ENCODE results near the gene PAOX. TPM values are rescaled to one million over a fixed set of nuclear protein-coding genes. Genes with fewer than 3 reads are reported as not detected.
A peak's percentile ranks its signal among the peaks of the same experiment; 100 is the strongest.

Gene PAOX
- total and polyA plus RNA-seq, 2 of the 13 experiments (the other 11 are each of a cell fraction or from before 2014, with no cell fraction given), result 0.49 to 0.77 TPM

DNA sequence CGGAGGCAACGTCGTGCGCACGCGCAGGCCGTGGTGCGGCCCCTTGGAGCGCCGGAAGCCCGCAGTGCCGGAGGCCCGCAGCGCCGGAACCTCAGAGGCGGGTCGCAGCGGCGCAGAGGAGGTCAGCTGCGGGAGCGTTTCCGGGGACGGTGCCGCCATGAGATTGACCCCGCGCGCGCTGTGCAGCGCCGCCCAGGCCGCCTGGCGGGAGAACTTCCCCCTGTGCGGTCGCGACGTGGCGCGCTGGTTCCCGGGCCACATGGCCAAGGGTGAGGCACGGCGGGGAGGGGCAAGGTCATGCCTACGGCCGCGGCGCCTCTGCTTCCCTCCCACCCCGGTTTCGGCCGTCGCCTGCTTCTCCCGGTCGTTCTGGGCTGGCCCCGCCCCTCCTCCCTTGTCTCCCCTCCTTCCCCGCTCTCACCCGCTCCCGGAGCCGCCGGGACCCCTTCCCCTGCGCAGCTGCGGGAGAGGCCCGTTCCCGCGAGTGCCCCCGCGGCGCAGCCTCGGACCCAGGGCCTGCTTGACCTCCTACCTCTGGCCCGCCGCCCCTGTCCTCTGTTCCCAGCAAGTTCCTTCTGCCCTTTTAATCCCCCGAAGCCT, 15.1 kb downstream of the PAOX start, which contains the start of gene MTG1 (continued):
- TF ChIP-seq, protein P1, sequence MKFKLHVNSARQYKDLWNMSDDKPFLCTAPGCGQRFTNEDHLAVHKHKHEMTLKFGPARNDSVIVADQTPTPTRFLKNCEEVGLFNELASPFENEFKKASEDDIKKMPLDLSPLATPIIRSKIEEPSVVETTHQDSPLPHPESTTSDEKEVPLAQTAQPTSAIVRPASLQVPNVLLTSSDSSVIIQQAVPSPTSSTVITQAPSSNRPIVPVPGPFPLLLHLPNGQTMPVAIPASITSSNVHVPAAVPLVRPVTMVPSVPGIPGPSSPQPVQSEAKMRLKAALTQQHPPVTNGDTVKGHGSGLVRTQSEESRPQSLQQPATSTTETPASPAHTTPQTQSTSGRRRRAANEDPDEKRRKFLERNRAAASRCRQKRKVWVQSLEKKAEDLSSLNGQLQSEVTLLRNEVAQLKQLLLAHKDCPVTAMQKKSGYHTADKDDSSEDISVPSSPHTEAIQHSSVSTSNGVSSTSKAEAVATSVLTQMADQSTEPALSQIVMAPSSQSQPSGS (CRISPR knock-in tag; IDR thresholded peaks at IDR 0.05), result peak; percentile 74; the same call in 1 of the 2 replicates
- TF ChIP-seq KDM5A (IDR thresholded peaks at IDR 0.05; ENCODE audit: borderline replicate concordance, low read length), result no peak; the same call in 1 of the 2 replicates
- 0 out of 2 replicates have a peak, but pooled peaks have one; percentile 37 for TF ChIP-seq ATAD3A (CRISPR knock-in tag; IDR thresholded peaks at IDR 0.05)
- peak; percentile 89 for TF ChIP-seq ETV5 (CRISPR knock-in tag; IDR thresholded peaks at IDR 0.05; ENCODE audit: borderline replicate concordance)
- TF ChIP-seq MED8 (CRISPR knock-in tag; IDR thresholded peaks at IDR 0.05; ENCODE audit: insufficient replicate concordance), result peak; percentile 68
- TF ChIP-seq, protein P2, sequence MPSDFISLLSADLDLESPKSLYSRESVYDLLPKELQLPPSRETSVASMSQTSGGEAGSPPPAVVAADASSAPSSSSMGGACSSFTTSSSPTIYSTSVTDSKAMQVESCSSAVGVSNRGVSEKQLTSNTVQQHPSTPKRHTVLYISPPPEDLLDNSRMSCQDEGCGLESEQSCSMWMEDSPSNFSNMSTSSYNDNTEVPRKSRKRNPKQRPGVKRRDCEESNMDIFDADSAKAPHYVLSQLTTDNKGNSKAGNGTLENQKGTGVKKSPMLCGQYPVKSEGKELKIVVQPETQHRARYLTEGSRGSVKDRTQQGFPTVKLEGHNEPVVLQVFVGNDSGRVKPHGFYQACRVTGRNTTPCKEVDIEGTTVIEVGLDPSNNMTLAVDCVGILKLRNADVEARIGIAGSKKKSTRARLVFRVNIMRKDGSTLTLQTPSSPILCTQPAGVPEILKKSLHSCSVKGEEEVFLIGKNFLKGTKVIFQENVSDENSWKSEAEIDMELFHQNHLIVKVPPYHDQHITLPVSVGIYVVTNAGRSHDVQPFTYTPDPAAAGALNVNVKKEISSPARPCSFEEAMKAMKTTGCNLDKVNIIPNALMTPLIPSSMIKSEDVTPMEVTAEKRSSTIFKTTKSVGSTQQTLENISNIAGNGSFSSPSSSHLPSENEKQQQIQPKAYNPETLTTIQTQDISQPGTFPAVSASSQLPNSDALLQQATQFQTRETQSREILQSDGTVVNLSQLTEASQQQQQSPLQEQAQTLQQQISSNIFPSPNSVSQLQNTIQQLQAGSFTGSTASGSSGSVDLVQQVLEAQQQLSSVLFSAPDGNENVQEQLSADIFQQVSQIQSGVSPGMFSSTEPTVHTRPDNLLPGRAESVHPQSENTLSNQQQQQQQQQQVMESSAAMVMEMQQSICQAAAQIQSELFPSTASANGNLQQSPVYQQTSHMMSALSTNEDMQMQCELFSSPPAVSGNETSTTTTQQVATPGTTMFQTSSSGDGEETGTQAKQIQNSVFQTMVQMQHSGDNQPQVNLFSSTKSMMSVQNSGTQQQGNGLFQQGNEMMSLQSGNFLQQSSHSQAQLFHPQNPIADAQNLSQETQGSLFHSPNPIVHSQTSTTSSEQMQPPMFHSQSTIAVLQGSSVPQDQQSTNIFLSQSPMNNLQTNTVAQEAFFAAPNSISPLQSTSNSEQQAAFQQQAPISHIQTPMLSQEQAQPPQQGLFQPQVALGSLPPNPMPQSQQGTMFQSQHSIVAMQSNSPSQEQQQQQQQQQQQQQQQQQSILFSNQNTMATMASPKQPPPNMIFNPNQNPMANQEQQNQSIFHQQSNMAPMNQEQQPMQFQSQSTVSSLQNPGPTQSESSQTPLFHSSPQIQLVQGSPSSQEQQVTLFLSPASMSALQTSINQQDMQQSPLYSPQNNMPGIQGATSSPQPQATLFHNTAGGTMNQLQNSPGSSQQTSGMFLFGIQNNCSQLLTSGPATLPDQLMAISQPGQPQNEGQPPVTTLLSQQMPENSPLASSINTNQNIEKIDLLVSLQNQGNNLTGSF (CRISPR knock-in tag; IDR thresholded peaks at IDR 0.05), result peak; percentile 33; the same call in 1 of the 2 replicates
- no peak for TF ChIP-seq HMG20B (CRISPR knock-in tag; conservative IDR thresholded peaks at IDR 0.05)
- TF ChIP-seq, protein P3, sequence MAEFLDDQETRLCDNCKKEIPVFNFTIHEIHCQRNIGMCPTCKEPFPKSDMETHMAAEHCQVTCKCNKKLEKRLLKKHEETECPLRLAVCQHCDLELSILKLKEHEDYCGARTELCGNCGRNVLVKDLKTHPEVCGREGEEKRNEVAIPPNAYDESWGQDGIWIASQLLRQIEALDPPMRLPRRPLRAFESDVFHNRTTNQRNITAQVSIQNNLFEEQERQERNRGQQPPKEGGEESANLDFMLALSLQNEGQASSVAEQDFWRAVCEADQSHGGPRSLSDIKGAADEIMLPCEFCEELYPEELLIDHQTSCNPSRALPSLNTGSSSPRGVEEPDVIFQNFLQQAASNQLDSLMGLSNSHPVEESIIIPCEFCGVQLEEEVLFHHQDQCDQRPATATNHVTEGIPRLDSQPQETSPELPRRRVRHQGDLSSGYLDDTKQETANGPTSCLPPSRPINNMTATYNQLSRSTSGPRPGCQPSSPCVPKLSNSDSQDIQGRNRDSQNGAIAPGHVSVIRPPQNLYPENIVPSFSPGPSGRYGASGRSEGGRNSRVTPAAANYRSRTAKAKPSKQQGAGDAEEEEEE (CRISPR knock-in tag; IDR thresholded peaks at IDR 0.05; ENCODE audit: borderline replicate concordance), result no peak
- TF ChIP-seq ZNF331 (CRISPR knock-in tag; IDR thresholded peaks at IDR 0.05), result peak; percentile 33; the same call in 1 of the 2 replicates
- TF ChIP-seq, protein P4, sequence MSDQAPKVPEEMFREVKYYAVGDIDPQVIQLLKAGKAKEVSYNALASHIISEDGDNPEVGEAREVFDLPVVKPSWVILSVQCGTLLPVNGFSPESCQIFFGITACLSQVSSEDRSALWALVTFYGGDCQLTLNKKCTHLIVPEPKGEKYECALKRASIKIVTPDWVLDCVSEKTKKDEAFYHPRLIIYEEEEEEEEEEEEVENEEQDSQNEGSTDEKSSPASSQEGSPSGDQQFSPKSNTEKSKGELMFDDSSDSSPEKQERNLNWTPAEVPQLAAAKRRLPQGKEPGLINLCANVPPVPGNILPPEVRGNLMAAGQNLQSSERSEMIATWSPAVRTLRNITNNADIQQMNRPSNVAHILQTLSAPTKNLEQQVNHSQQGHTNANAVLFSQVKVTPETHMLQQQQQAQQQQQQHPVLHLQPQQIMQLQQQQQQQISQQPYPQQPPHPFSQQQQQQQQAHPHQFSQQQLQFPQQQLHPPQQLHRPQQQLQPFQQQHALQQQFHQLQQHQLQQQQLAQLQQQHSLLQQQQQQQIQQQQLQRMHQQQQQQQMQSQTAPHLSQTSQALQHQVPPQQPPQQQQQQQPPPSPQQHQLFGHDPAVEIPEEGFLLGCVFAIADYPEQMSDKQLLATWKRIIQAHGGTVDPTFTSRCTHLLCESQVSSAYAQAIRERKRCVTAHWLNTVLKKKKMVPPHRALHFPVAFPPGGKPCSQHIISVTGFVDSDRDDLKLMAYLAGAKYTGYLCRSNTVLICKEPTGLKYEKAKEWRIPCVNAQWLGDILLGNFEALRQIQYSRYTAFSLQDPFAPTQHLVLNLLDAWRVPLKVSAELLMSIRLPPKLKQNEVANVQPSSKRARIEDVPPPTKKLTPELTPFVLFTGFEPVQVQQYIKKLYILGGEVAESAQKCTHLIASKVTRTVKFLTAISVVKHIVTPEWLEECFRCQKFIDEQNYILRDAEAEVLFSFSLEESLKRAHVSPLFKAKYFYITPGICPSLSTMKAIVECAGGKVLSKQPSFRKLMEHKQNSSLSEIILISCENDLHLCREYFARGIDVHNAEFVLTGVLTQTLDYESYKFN (CRISPR knock-in tag; conservative IDR thresholded peaks at IDR 0.05), result peak; percentile 50
- TF ChIP-seq, protein P5, sequence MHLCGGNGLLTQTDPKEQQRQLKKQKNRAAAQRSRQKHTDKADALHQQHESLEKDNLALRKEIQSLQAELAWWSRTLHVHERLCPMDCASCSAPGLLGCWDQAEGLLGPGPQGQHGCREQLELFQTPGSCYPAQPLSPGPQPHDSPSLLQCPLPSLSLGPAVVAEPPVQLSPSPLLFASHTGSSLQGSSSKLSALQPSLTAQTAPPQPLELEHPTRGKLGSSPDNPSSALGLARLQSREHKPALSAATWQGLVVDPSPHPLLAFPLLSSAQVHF (CRISPR knock-in tag; IDR thresholded peaks at IDR 0.05), result no peak
- TF ChIP-seq MTF2 (CRISPR knock-in tag; IDR thresholded peaks at IDR 0.05; ENCODE audit: borderline replicate concordance), result no peak; the same call in 1 of the 2 replicates
- no peak for TF ChIP-seq NR2F6 (IDR thresholded peaks at IDR 0.05)
- peak; percentile 83 for TF ChIP-seq NR2F6 (CRISPR knock-in tag; IDR thresholded peaks at IDR 0.05)
- TF ChIP-seq SMARCC2 (IDR thresholded peaks at IDR 0.05), result no peak
- 0 out of 2 replicates have a peak, but pooled peaks have one; percentile 59 for TF ChIP-seq ZNF552 (CRISPR knock-in tag; IDR thresholded peaks at IDR 0.05; ENCODE audit: borderline replicate concordance)
- no peak; the same call in 1 of the 2 replicates for TF ChIP-seq PAX8 (CRISPR knock-in tag; IDR thresholded peaks at IDR 0.05; ENCODE audit: borderline replicate concordance)

Measured in HepG2 (cell line).